Left hindlimb (tissue), 1 donor: Measurements from ENCODE around the gene TOMM5.

Experiments
- DNase-seq: peaks from one replicate; pipeline ENCODE4 v3.0.0-alpha.2; 2018

TOMM5 gene

GRCh38 chr9:37592108-37592951 is at the start of gene TOMM5:
TOMM5 (minus strand) TSS chr9:37592597; CDS start chr9:37592532, 65 bp downstream.
- DNase-seq, result peak; percentile 95

DNA sequence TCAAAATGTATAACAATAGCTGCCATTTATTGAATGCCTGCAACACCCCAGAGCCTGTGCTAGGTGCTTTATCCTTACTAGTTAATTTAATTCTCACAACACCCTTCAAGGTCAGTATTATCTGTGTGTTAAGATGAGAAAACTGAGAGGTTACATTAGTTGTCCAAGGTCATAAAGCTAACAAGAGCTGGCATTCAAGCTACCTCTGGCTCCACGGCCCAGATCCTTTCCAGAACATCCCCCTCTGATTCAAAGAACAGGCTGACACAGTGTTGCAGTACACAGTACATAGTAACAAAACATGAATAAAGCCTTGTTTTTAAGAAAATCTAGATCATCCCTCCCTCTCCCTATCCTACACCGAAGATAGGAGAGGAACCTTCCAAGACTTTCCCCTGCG is 48.9 kb upstream of the TOMM5 start:
- DNase-seq, result no peak

DNA sequence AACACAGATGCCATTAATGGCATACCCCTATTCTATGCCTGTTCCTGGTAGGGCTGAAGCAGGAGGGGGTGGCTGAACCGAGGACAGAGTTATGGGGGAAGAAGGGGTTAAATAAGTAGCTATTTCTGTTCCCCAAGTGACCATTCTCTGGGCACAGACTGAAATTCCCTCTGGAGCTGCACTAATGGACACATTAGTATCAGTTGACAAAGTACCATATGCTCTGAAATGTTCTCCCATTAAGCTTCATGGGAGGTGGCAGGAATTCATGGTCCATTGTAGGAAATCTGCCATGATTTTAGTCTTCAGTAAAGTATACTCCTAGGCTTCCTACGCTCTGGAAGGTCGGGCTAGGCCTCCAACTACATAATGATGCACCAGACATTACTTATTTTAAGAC is 47.8 kb upstream of the TOMM5 start:
- DNase-seq, result no peak

DNA sequence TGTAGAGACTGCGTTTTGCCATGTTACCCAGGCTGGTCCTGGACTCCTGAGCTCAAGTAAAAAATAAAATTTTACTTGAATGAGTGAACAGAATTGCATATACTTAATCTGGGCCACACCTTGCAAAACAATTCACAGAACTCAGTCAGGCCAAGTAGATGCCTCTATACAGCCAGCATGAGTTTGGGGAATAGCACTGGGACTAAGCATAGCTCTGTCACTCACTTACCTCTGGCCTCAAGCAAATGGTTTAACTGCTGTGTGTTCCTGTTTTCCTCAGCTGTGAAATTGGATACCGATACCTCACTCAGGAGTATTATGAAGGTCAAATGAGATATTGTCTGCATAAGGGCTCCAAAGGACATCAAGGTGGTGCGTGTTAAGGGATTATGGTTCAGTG is 47.4 kb upstream of the TOMM5 start:
- no peak for DNase-seq

- no peak for DNase-seq
Observed at GRCh38 chr9:37639109-37639762, 46.8 kb upstream of the TOMM5 start.

- DNase-seq, result no peak
Observed at GRCh38 chr9:37636511-37637448, 44.4 kb upstream of the TOMM5 start.

DNA sequence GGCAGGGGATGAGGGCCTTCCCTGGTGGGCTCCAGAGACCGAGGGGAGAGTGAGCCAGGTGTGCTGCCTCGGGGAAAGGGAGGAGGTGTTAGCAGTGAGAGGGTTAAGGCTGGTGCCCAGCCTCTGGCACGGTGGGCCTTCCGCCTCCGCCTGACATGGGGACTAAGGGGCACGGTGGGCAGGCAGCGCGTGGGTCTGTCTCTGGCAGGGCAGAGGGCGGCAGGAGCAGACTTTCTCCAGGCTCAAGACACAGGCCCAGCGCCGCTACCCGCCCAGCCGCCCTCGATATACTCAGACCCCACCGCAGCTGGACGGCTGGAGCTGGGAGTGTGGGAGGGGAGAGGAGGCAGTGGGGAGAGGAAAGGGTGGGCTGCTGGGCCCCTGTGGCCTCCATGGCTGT is 43.4 kb upstream of the TOMM5 start:
- no peak for DNase-seq

DNA sequence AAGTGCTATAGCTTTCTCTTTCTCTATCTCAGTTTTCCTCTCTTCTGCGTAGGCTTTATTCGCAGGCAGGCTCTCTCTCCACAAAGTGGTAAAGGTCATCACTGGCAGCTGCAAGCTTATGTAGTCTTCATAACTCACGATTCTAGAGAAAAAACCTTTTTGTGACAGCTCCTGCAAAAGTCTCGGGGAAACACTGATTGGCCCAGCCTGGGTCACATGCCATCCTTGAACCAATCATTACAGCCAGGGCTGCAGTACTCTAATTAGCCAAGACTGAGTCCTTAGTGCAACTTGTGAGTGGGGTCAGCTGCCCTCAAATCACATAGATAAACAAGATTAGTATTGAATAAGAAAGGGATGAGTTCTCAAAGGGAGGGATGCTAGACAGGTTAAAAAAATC is 40.1 kb upstream of the TOMM5 start:
- no peak for DNase-seq

GRCh38 chr9:37626708-37627292 is 34.4 kb upstream of the TOMM5 start:
- DNase-seq, result no peak

- no peak for DNase-seq
Observed at GRCh38 chr9:37625758-37626147, 33.4 kb upstream of the TOMM5 start.

DNA sequence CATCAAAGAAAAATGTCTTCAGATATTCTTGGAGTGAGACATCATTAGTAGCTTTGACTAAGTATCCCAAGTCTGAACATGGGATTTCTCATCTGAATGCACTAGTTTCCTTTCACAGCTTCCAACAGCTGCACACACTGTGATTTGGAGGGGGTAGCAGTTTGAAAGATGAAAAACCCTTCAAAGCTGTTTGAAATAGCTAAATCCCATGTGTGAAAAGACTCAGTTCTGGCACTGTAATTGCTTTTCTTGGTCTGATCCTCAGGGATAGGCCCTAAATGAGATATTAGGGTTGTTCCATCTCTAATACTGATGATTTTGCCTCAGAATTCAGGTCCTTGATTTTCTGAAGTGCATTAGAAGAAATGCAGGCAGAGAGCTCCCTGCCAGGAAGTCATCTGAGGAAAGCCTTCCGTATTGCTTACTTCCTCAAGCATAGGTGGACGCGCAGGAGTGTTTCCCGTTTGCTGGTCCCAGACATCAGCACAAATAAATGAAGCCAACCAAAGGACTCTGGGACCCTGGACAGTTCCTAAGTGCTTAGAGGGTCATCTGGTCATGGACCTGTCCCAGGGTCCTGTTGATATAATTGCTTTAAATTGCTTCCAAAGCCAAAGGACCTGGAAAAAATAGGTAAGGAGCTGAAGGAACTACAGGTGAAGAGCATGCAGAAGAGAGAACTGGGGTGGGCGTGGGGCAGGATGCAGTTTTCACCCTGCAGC is 32.8 kb upstream of the TOMM5 start:
- no peak for DNase-seq

- DNase-seq, result no peak
Observed at GRCh38 chr9:37624073-37624472, 31.7 kb upstream of the TOMM5 start.

GRCh38 chr9:37623267-37623666 is 30.9 kb upstream of the TOMM5 start:
- DNase-seq, result no peak

DNA sequence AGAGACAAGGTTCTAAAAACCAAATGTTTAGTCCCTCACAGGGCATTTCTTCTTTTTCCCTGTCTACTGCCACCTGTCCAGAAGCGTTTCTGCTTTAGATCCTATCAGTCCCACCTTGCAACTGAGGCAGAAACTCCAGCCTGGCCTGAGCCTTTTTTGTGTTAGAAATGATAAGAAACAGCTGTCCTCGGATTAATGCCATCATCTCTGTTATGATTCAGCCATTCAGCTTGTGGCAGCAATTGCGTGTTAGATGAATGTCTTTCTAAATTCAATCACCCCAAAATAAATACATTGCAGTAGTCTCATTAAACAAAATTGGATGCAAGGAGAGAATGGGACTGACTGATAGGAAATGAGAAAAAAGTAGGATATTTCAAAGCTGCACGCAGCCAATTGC is 30.1 kb upstream of the TOMM5 start:
- no peak for DNase-seq

DNA sequence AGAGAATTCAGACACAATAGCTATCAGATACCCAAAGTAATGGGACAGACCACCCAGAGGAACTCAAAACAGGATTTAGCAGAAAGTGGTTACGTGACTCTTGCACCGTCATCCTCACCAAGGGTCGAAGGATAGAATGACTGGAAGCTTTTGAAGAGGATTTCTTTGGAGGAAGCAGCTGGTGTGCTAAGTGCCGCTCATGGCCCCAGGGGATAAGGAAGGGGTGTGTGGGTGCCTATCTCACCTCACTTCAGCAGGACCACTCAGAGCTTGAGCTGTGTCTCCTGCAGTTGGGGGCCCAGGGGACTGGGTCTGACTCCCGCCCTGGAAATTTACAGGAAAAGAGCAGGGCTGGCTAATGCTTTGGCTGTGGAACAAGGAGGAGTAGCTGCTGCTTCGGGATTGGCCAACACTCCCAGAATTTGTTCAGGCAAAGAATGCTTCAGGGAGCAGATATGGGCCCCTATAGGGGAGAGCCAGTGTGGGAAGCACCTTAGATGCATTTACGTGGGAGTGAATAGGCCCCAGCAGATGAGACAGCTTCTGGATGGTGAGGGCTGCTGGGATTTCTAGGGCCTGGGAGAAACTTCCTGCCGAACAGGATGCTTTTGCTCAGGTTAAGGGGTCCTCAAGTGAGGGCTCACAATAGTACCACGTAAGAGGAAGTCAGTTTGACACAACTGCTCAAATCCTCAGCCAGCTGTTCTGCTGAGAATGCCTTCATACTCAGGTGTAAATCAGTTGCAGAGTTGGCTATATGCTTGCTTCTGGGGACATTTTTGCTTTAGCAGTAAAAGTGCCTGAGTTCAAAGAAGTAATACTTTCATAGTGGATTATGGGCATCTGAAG is 29.1 kb upstream of the TOMM5 start:
- DNase-seq, result no peak

- no peak for DNase-seq
Observed at GRCh38 chr9:37620396-37620795, 28.0 kb upstream of the TOMM5 start.

DNA sequence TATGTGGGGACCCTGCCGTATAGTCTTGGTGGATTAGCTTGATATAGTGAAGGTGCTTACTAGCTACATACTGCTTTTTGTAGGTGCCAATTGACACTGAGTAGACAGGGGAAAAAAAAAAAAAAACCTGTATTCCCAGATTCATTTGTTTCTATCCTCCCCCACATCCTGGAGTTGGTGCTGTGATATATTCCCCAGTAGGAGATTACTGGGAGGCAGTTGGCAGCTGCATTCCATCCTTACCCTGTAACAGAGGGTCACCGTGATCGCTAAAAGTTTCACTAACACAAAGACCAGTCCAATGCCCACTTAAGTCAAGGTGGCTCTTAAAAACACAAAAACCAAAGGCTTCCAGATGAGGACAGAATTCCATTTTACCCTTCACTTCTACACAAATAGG is 27.4 kb upstream of the TOMM5 start:
- DNase-seq, result no peak

DNA sequence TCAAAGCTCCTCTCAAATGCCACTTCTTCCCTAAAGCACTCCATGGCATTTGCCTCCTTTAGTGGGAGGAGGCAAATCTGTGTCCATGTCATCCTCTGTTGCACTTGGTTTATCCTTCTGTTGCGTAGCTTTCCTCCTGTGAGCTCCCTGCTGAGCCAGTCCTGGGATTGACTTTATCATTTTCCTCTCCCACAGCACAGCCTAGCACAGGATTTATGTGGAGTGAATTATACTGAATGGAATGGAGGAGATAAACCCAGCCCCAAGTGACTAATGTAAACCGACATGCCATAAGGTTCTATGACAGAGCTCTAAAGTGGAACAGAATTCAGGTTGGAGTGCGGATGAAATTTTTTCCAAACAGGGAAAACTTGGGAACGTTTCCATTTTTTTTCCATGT is 26.4 kb upstream of the TOMM5 start:
- DNase-seq, result no peak

- DNase-seq, result no peak
Observed at GRCh38 chr9:37617832-37618231, 25.4 kb upstream of the TOMM5 start.

DNA sequence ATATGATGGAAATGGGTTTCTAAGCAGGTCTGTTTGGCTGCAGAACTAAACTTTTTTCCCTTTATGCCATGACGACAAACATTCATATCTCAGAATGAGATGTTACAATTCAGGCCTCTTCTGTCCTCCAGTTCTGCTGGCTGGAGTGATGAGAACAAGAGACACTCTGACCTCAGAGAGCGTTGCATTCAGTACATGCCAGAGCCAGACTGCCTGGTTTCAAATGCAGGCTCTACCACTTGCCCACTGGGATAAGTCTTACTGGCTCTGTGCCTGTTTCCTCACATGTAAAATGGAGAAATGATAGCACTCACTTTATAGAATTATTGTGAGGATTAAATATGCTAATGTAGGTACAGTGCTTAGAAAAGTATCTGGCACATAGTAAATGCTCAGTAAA is 24.8 kb upstream of the TOMM5 start:
- DNase-seq, result no peak

GRCh38 chr9:37611961-37612360 is 19.6 kb upstream of the TOMM5 start:
- no peak for DNase-seq
